GM12891 (cell line): ENCODE measurements around the gene RASL12.

ENCODE experiments used
- POLR2AphosphoS5 ChIP-seq: IDR thresholded peaks from 2 replicates; pipeline ENCODE4 v1.6.1; 2011; ENCODE audit warnings: low read depth, low read length, control low read depth
- SPI1 ChIP-seq: IDR thresholded peaks from 2 replicates; pipeline ENCODE4 v1.6.1; 2011; ENCODE audit warnings: low read depth, low read length, control low read depth

GRCh38 chr15:65049418-65049840 lies 18.4 kb downstream of the RASL12 start:
- no peak for TF ChIP-seq SPI1
- no peak for TF ChIP-seq POLR2AphosphoS5
